Activated CD8-positive, alpha-beta memory T cell treated with anti-CD3 and anti-CD28 coated beads, Interleukin-2, amount 10 ng/mL, durations not matched to agents 7 days and 5 days (primary cell): ENCODE data around the gene MPND. TPM values are rescaled to one million over a fixed set of nuclear protein-coding genes. Genes with fewer than 3 reads are reported as not detected.

Source experiments
- ATAC-seq: fragments of 150-1000 bp; cut with Tn5 transposase; one replicate; pipeline ENCODE4 v1.10.0; 2021; ENCODE audit warnings: moderate library complexity
- CTCF ChIA-PET: fragments of 350-600 bp; sonication (Branson Sonifier 250); formaldehyde crosslinking; loops from one replicate; lab custom pipeline; 2021; ENCODE audit warnings: antibody characterized with exemption; lab: Charles Lee
- DNase-seq: peaks from one replicate; pipeline ENCODE4 v3.0.0-alpha.2; 2020
- H3K27ac Mint-ChIP-seq: one replicate; pipeline ENCODE4 v1.8.0; 2021; ENCODE audit warnings: mild to moderate bottlenecking, mixed read lengths
- H3K27me3 Mint-ChIP-seq: one replicate; pipeline ENCODE4 v1.8.0; 2021; ENCODE audit warnings: mixed read lengths
- H3K36me3 Mint-ChIP-seq: one replicate; pipeline ENCODE4 v1.8.0; 2021; ENCODE audit warnings: mild to moderate bottlenecking, mixed read lengths
- H3K4me1 Mint-ChIP-seq: one replicate; pipeline ENCODE4 v1.8.0; 2021; ENCODE audit warnings: mixed read lengths
- H3K4me3 Mint-ChIP-seq: one replicate; pipeline ENCODE4 v1.8.0; 2021; ENCODE audit warnings: mild to moderate bottlenecking, moderate library complexity, mixed read lengths
- H3K9me3 Mint-ChIP-seq: one replicate; pipeline ENCODE4 v1.8.0; 2022; ENCODE audit warnings: low read depth, mixed read lengths
- total RNA-seq, 2 experiments: library from RNA; stranded (reverse); gene quantifications; one replicate each; pipeline ENCODE4 v1.2.3, GENCODE V29; 2021

The MPND gene
- total RNA-seq, 2 experiments from 2014 or later: 24.1 to 25.4 TPM

- Mint-ChIP-seq H3K4me3 (no peak overlapping the region), H3K4me1 (peaks cover 47% of the 10 kb centered on the region), H3K36me3 (peaks cover 7% of the 10 kb centered on the region), H3K9me3 (no peaks in the 10 kb centered on the region), H3K27me3 (no peaks in the 10 kb centered on the region), H3K27ac (peak overlapping the region; percentile 93)
- ATAC-seq (no peak), DNase-seq (no peak)
- CTCF ChIA-PET: interaction anchor here (1.4 to 1.7 kb wide), 2 partner anchors 15 to 100 kb away, joined by 7 to 8 read pairs; no protein-coding TSS in a partner anchor
These were observed 24.0 kb downstream of the MPND start for GRCh38 chr19:4367336-4367723.

GRCh38 chr19:4367781-4368127 is 24.4 kb downstream of the MPND start:
- ATAC-seq (no peak), DNase-seq (no peak)
- Mint-ChIP-seq H3K4me1 (peaks cover 49% of the 10 kb centered on the region), H3K4me3 (no peak overlapping the region), H3K27me3 (no peaks in the 10 kb centered on the region), H3K9me3 (no peaks in the 10 kb centered on the region), H3K27ac (peak overlapping the region; percentile 93), H3K36me3 (peaks cover 7% of the 10 kb centered on the region)
- CTCF ChIA-PET: interaction anchor here (1.4 to 1.7 kb wide), 3 partner anchors 15 to 100 kb away, joined by 7 to 16 read pairs (median 8); partner anchors contain the start of gene SH3GL1

- ATAC-seq (no peak), DNase-seq (no peak)
- CTCF ChIA-PET: interaction anchor here (0.8 to 2.4 kb wide), 7 partner anchors 10 to 101 kb away, joined by 3 to 16 read pairs (median 7); partner anchors contain the start of genes MPND and SH3GL1
- H3K4me3 Mint-ChIP-seq: peak overlapping the region; percentile 66
- H3K36me3 Mint-ChIP-seq: peaks cover 7% of the 10 kb centered on the region
- H3K27ac Mint-ChIP-seq: peak overlapping the region; percentile 93
- no peaks in the 10 kb centered on the region for H3K27me3 Mint-ChIP-seq
- peaks cover 50% of the 10 kb centered on the region for H3K4me1 Mint-ChIP-seq
- no peaks in the 10 kb centered on the region for H3K9me3 Mint-ChIP-seq
These were observed 24.9 kb downstream of the MPND start for GRCh38 chr19:4368128-4368820.

- no peaks in the 10 kb centered on the region for H3K27me3 Mint-ChIP-seq
- CTCF ChIA-PET: interaction anchor here (1.0 to 3.1 kb wide), 14 partner anchors 11 to 215 kb away, joined by 3 to 34 read pairs (median 9); partner anchors contain the start of genes CHAF1A, MPND, SH3GL1 and YJU2
- H3K9me3 Mint-ChIP-seq: no peaks in the 10 kb centered on the region
- peaks cover 57% of the 10 kb centered on the region for H3K4me1 Mint-ChIP-seq
- peak overlapping the region; percentile 93 for H3K27ac Mint-ChIP-seq
- peak; percentile 91 for DNase-seq
- peak overlapping the region; percentile 66 for H3K4me3 Mint-ChIP-seq
- H3K36me3 Mint-ChIP-seq: peaks cover 7% of the 10 kb centered on the region
- peak; percentile 75 for ATAC-seq
These were observed 25.9 kb downstream of the MPND start for GRCh38 chr19:4369109-4369887.

- H3K4me3 Mint-ChIP-seq: peak overlapping the region; percentile 66
- CTCF ChIA-PET: interaction anchor here (0.7 to 3.1 kb wide), 11 partner anchors 10 to 123 kb away, joined by 3 to 34 read pairs (median 9); partner anchors contain the start of genes CHAF1A, MPND, SH3GL1 and YJU2
- H3K36me3 Mint-ChIP-seq: peaks cover 7% of the 10 kb centered on the region
- H3K27me3 Mint-ChIP-seq: no peaks in the 10 kb centered on the region
- H3K27ac Mint-ChIP-seq: peak overlapping the region; percentile 93
- ATAC-seq: peak; percentile 80
- no peaks in the 10 kb centered on the region for H3K9me3 Mint-ChIP-seq
- peak; percentile 89 for DNase-seq
- peaks cover 60% of the 10 kb centered on the region for H3K4me1 Mint-ChIP-seq
These were observed 26.5 kb downstream of the MPND start for GRCh38 chr19:4369888-4370260.

GRCh38 chr19:4370418-4371041 is 27.2 kb downstream of the MPND start:
- H3K27me3 Mint-ChIP-seq: no peaks in the 10 kb centered on the region
- ATAC-seq (no peak), DNase-seq (no peak)
- CTCF ChIA-PET: interaction anchor here (0.7 to 7.2 kb wide), 12 partner anchors 10 to 124 kb away, joined by 3 to 34 read pairs (median 10); partner anchors contain the start of genes CHAF1A, MPND, SH3GL1 and YJU2
- peaks cover 65% of the 10 kb centered on the region for H3K4me1 Mint-ChIP-seq
- H3K36me3 Mint-ChIP-seq: peaks cover 7% of the 10 kb centered on the region
- H3K27ac Mint-ChIP-seq: peak overlapping the region; percentile 93
- peak overlapping the region; percentile 66 for H3K4me3 Mint-ChIP-seq
- no peaks in the 10 kb centered on the region for H3K9me3 Mint-ChIP-seq

- CTCF ChIA-PET: interaction anchor here (1.1 to 7.2 kb wide), 4 partner anchors 19 to 384 kb away, joined by 3 to 27 read pairs (median 12); partner anchors contain the start of gene SH3GL1
- DNase-seq (no peak), ATAC-seq (no peak)
- no peaks in the 10 kb centered on the region for H3K27me3 Mint-ChIP-seq
- no peaks in the 10 kb centered on the region for H3K9me3 Mint-ChIP-seq
- H3K27ac Mint-ChIP-seq: peak overlapping the region; percentile 65
- H3K4me1 Mint-ChIP-seq: peaks cover 75% of the 10 kb centered on the region
- H3K36me3 Mint-ChIP-seq: peaks cover 6% of the 10 kb centered on the region
- H3K4me3 Mint-ChIP-seq: peak overlapping the region; percentile 35
These were observed 28.1 kb downstream of the MPND start for GRCh38 chr19:4371247-4372164.

GRCh38 chr19:4372165-4373012 is 29.0 kb downstream of the MPND start:
- peaks cover 82% of the 10 kb centered on the region for H3K4me1 Mint-ChIP-seq
- CTCF ChIA-PET: interaction anchor here (1.1 to 7.2 kb wide), 4 partner anchors 20 to 385 kb away, joined by 3 to 27 read pairs (median 12); partner anchors contain the start of gene SH3GL1
- H3K4me3 Mint-ChIP-seq: no peak overlapping the region
- no peak for ATAC-seq
- H3K9me3 Mint-ChIP-seq: no peaks in the 10 kb centered on the region
- no peaks in the 10 kb centered on the region for H3K27me3 Mint-ChIP-seq
- H3K36me3 Mint-ChIP-seq: peaks cover 2% of the 10 kb centered on the region
- no peak for DNase-seq
- H3K27ac Mint-ChIP-seq: no peak overlapping the region

- Mint-ChIP-seq H3K4me3 (no peak overlapping the region), H3K9me3 (no peaks in the 10 kb centered on the region), H3K36me3 (peaks cover 2% of the 10 kb centered on the region), H3K27ac (no peak overlapping the region), H3K4me1 (peaks cover 80% of the 10 kb centered on the region), H3K27me3 (no peaks in the 10 kb centered on the region)
- CTCF ChIA-PET: interaction anchor here (1.2 to 7.2 kb wide), 2 partner anchors 28 to 385 kb away, joined by 3 to 27 read pairs; partner anchors contain the start of gene SH3GL1
- ATAC-seq: no peak
- DNase-seq: no peak
These were observed 29.6 kb downstream of the MPND start for GRCh38 chr19:4373013-4373367.

- no peak overlapping the region for H3K4me3 Mint-ChIP-seq
- no peak for ATAC-seq
- CTCF ChIA-PET: interaction anchor here (0.9 to 7.2 kb wide), 4 partner anchors 25 to 31 kb away, joined by 3 to 27 read pairs (median 5); partner anchors contain the start of genes CHAF1A, MPND and SH3GL1
These were observed 30.5 kb downstream of the MPND start for GRCh38 chr19:4373601-4374497.

More at GRCh38 chr19:4373601-4374497, 30.5 kb downstream of the MPND start:
- no peaks in the 10 kb centered on the region for H3K27me3 Mint-ChIP-seq
- peaks cover 74% of the 10 kb centered on the region for H3K4me1 Mint-ChIP-seq
- H3K27ac Mint-ChIP-seq: no peak overlapping the region
- DNase-seq: no peak
- no peaks in the 10 kb centered on the region for H3K9me3 Mint-ChIP-seq
- H3K36me3 Mint-ChIP-seq: peaks cover 2% of the 10 kb centered on the region
